ENCODE results near the gene MACC1.

The MACC1 gene

DNA sequence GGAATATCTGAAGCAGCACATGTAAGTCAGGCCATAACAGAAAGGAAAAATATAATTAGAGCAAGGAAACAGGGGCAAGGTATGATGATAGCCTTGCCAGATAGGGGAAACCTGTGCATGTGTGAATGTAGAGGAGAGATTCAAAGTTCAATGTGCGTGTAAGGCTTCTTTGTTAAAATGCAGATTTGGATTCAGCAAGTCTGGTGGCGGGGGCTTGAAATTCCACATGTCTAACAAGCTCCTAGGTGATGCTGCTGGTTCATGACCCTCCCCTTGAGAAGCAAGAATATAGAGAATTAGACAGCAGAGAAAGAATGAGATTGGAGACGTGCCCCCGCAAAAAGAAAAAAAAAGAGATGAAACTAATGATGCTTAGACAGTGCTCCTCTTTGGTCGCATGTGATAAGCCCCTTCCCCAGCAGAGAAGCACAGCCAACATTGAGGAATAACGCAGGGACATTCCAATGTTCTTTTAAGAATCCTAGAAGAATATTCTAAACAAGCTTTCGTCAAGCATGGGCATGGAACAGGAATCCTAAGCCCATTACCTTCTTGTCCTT is 21.1 kb upstream of the MACC1 start:
- TF ChIP-seq, protein P1, sequence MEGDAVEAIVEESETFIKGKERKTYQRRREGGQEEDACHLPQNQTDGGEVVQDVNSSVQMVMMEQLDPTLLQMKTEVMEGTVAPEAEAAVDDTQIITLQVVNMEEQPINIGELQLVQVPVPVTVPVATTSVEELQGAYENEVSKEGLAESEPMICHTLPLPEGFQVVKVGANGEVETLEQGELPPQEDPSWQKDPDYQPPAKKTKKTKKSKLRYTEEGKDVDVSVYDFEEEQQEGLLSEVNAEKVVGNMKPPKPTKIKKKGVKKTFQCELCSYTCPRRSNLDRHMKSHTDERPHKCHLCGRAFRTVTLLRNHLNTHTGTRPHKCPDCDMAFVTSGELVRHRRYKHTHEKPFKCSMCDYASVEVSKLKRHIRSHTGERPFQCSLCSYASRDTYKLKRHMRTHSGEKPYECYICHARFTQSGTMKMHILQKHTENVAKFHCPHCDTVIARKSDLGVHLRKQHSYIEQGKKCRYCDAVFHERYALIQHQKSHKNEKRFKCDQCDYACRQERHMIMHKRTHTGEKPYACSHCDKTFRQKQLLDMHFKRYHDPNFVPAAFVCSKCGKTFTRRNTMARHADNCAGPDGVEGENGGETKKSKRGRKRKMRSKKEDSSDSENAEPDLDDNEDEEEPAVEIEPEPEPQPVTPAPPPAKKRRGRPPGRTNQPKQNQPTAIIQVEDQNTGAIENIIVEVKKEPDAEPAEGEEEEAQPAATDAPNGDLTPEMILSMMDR (IDR thresholded peaks at IDR 0.05; ENCODE audit: extremely low read depth, insufficient read depth, missing control alignments), result no peak
- no peak for DNase-seq (ENCODE audit: low spot score)
- in situ Hi-C loops (cut with MboI; ENCODE audit: low pct_unique_long_range_greater_than_20kb, low sequenced_read_pairs, unreplicated experiment), result no loop called here

DNA sequence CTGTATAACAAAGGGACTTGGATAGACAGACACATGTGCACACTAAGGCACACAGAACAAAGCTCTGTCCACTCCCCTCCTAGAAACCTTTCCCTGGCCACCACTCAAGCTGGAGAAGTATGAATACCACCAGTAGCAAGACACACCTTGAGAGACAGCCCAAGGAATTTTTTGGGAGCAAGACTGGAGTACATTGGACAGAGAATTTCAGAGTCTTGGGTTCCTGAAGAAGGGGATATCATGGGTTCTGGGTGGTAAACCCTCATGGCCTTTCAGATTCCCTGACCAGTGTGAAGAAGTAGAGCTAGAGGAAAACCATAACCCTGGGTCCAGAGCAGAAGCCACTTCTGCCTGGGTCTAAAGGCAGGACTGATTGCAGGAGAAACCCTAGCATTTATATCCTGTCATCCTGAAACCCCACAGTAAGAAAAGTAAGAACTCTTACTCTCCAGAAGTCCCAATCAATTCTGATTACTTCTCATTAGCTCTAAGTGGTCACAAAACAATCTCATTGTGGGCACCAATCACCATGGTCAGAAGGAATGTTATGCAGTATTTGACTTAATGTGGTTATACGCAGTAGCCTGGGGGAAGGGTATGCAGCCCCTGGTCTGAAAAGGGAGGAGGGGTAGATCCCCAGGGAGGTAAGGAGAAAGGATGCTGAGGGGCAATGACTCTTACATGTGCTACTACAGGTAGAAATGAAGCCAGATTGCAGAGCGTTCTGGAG is 20.4 kb upstream of the MACC1 start:
- no peak for DNase-seq (ENCODE audit: low spot score)
- in situ Hi-C loops (cut with MboI; ENCODE audit: low pct_unique_long_range_greater_than_20kb, low sequenced_read_pairs, unreplicated experiment), result no loop called here
- TF ChIP-seq, protein P1 (IDR thresholded peaks at IDR 0.05; ENCODE audit: extremely low read depth, insufficient read depth, missing control alignments), result no peak

DNA sequence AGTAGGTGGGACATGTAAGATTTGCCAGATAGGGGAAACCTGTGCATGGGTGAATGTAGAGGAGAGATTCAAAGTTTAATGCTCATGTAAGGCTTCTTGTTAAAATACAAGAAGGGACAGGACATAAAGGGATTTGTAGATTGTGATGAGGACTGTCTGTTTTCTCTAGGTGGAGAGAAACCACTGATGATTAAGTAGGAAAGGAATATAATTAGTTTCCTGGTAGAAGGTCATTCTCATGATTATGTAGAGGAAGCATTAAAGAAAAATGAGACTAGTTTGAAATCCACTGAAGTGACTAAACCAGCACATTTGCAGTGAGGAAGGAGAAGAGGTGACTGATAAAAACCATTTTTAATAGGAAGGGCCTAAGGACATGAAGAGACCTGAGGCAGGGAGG is 19.6 kb upstream of the MACC1 start:
- TF ChIP-seq, protein P1 (IDR thresholded peaks at IDR 0.05; ENCODE audit: extremely low read depth, insufficient read depth, missing control alignments), result no peak
- in situ Hi-C loops (cut with MboI; ENCODE audit: low pct_unique_long_range_greater_than_20kb, low sequenced_read_pairs, unreplicated experiment), result no loop called here
- DNase-seq (ENCODE audit: low spot score), result no peak

DNA sequence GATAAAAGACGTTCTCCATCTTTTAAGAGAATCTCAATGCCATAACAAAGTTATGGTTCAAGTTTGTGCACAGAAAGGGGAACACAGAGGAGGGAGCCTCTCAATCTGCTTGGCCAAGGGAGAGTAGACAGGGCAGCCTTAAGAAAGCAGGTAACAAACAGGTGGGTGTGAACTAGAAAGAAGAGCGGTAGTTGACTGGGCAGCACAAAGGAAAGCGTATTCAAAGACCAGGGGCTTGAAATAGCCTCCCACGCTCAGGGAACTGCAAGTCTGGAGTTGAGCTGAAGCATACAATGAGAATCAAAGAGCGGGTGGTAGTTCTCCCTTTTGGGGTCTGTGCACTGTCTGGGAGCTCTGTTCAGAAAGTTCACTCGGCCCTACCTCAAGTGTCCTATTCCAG is 18.9 kb upstream of the MACC1 start:
- TF ChIP-seq, protein P1 (IDR thresholded peaks at IDR 0.05; ENCODE audit: extremely low read depth, insufficient read depth, missing control alignments), result no peak
- no peak for DNase-seq (ENCODE audit: low spot score)
- in situ Hi-C loops (cut with MboI; ENCODE audit: low pct_unique_long_range_greater_than_20kb, low sequenced_read_pairs, unreplicated experiment), result no loop called here

DNA sequence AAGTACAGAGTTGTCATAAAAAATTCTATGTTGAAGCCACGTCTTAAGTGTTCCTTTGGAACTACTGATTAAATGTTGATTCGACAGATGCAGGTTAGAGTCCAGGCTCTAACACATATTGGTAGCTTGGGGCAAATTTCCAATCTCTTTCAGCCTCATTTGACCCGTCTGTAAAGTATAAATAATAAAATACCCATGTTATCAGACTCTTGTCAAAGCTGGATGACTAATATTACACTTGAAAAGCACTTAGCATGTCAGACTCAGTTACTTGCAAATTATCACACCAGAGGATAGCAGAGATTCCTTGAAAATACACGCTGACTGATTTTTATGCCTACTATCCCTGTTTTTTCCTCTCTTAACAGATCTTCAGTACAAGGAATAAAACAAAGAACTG is 18.1 kb upstream of the MACC1 start:
- TF ChIP-seq, protein P1 (IDR thresholded peaks at IDR 0.05; ENCODE audit: extremely low read depth, insufficient read depth, missing control alignments), result no peak
- in situ Hi-C loops (cut with MboI; ENCODE audit: low pct_unique_long_range_greater_than_20kb, low sequenced_read_pairs, unreplicated experiment), result no loop called here
- no peak for DNase-seq (ENCODE audit: low spot score)

DNA sequence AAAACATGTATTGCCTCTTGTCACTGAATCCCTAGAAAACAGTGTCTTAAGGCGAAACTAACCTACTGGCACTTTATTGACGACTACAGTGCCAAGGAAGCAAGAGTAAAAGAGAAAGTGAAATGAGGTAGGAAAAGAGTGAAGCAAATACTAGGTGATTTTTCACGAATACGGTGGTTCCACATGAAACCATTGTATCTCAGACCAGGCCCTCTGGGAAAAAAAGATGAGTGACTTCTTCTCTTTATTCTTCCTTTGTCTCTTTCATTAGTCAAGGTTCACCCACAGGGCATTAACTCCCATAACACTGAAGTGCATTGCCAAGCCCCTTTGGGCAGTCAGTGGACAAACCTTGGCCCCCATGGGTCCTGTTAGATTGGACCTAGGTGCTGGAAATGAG is 16.2 kb upstream of the MACC1 start:
- TF ChIP-seq, protein P1 (IDR thresholded peaks at IDR 0.05; ENCODE audit: extremely low read depth, insufficient read depth, missing control alignments), result no peak
- in situ Hi-C loops (cut with MboI; ENCODE audit: low pct_unique_long_range_greater_than_20kb, low sequenced_read_pairs, unreplicated experiment), result no loop called here
- DNase-seq (ENCODE audit: low spot score), result no peak

Measured in GM13977 (cell line).